C4-2B (cell line): ENCODE measurements around the gene INAFM2.

Experiments used
- H3K27ac ChIP-seq: fragments of 450-650 bp; 2 replicates; pipeline ENCODE4 v1.5.1; 2017
- ZFX ChIP-seq: fragments of 450-650 bp; IDR thresholded peaks from 2 replicates; pipeline ENCODE4 v1.6.1; 2017
- TF ChIP-seq, protein P1 (sequence below): fragments of 450-650 bp; conservative IDR thresholded peaks from 2 replicates; pipeline ENCODE4 v1.5.1; 2017; ENCODE audit warnings: mild to moderate bottlenecking

Gene INAFM2

DNA sequence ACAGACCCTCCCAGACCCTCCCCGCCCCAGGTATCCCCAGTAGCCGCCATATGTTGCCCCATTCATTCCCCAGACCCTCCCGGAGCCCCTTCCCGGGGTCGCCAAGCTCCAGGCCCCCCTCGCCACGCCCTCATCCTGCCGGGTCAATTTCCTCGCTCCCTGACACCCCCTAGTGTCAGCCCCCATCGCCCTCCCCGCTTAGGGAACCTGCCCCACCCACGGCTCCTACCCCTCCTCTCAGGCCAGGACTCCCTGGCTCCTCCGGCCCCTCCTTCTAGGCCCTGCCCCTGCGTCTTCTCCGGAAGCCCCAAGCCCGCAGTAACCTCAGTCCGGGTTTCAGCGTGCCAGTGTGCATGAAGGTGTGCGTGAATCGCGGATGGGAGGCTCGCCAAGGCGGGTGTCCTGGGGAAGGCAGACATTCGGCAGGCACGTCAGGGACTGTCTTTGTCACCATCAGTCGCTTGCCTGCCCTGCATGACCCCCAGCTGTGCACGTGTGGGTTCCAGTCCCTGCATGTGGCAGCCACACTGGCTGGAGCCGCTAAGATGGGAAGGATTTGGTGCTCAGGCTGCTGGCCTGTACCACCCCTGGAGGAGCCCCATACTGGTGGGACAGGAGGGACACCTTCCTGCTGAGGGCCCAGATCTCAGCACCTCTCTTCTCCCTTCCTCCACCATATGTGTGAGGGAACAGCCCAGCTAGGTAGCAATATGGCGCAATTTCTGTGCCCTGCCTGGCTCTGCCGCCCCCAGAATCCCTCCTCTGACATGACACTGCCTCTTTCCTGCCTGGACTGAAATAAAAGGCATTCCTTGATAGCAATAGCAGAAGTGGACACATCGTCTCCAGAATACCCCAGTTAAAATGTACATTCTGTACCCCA lies 35.2 kb downstream of the INAFM2 start:
- no peak overlapping the region; the same call in 1 of the 2 replicates for H3K27ac ChIP-seq
- TF ChIP-seq, protein P1, sequence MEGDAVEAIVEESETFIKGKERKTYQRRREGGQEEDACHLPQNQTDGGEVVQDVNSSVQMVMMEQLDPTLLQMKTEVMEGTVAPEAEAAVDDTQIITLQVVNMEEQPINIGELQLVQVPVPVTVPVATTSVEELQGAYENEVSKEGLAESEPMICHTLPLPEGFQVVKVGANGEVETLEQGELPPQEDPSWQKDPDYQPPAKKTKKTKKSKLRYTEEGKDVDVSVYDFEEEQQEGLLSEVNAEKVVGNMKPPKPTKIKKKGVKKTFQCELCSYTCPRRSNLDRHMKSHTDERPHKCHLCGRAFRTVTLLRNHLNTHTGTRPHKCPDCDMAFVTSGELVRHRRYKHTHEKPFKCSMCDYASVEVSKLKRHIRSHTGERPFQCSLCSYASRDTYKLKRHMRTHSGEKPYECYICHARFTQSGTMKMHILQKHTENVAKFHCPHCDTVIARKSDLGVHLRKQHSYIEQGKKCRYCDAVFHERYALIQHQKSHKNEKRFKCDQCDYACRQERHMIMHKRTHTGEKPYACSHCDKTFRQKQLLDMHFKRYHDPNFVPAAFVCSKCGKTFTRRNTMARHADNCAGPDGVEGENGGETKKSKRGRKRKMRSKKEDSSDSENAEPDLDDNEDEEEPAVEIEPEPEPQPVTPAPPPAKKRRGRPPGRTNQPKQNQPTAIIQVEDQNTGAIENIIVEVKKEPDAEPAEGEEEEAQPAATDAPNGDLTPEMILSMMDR: no peak; the same call in 1 of the 2 replicates
- no peak for TF ChIP-seq ZFX

GRCh38 chr15:40360015-40360414 lies 36.5 kb downstream of the INAFM2 start:
- H3K27ac ChIP-seq: no peak overlapping the region
- TF ChIP-seq, protein P1: no peak
- no peak for TF ChIP-seq ZFX

DNA sequence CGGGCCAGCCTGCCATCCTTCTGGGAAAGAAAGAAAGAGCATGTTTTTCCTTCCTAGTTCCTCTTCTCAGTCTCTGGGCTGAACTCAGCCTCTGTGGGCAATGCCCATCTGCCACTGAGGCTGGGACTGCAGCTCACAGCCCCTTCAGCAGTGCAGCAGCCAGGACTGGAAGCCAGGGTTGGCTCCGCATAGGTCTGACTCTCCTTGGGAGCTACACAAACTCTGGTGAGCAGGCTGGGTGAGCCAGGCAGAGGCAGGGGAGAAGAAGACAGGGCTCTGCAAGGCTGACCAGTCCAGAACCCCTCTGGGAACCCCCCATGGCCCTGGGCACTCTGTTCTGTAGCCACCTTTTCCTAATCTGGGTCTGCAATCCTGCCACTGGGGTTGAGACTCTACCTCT lies 38.1 kb downstream of the INAFM2 start:
- TF ChIP-seq ZFX: no peak
- TF ChIP-seq, protein P1: no peak
- no peak overlapping the region for H3K27ac ChIP-seq

- no peak overlapping the region for H3K27ac ChIP-seq
- no peak for TF ChIP-seq ZFX
- TF ChIP-seq, protein P1: no peak
These were observed 40.1 kb downstream of the INAFM2 start for GRCh38 chr15:40363611-40364010.

- no peak for TF ChIP-seq ZFX
- TF ChIP-seq, protein P1: no peak
- no peak overlapping the region for H3K27ac ChIP-seq
These were observed 40.8 kb downstream of the INAFM2 start for GRCh38 chr15:40364251-40364650.

DNA sequence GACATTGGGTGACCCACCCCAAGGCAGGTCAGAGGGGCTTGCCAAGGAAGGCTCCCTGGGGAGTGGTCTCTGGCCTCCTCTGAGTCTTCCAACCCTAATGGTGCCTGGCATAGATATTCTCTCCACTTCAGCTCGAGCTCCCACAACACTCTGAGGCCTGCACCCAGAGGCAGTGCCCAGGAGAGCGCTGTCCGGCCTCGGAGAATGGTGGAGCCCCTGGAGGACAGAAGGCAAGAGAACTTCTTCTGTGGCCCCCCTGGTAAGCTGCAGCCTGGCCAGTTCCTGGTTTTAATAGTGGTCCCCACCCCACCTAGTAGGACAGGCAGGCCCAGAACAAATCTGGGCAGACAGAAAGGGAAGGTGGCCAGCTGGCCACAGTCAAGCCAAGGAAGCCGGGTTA lies 41.5 kb downstream of the INAFM2 start:
- H3K27ac ChIP-seq: no peak overlapping the region
- TF ChIP-seq ZFX: no peak
- TF ChIP-seq, protein P1: no peak

DNA sequence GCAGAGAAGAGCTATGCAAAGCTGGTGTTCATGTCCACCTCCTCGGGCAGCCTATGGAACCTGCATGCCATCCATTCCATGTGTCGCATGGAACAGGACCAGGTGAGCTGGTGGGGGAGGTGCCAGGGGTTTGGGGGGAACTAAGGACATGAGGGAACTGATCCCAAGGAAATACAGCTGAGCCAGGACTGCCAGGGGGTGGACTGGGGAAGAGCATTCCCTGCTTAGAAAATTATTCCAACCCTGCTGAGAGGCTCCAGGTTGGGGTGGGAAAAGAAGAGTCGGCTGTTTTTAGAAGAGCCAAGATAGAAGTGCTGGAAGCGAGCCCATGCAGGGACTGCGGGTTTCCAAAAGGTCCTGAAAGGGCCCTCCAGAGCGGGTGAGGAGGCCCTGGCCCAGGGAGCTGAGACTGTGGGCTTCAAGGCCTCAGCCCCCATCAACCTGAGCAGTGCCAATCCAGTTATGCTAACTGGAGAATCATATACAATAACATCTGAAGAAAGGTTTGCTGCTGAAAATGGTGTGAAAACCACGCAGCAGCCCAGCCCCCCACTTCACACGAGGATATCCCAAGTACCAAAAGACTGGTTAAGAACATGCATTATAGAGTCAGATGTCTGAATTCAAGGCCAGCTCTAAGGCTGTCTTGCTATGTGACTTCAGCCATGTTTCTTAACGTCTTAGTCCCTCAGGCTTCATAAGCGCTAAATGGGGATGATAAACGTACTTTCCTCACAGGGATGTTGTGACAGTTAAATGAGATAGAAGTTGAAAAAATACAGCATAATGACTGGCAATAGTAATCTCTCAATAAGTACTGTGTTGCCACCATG lies 42.3 kb downstream of the INAFM2 start:
- H3K27ac ChIP-seq: peak overlapping the region; percentile 73

More for the DNA sequence above, 42.3 kb downstream of the INAFM2 start:
- TF ChIP-seq, protein P1: no peak
- TF ChIP-seq ZFX: no peak
